HCT116 (cell line): ENCODE measurements around the gene BBLN. TPM values are rescaled to one million over a fixed set of nuclear protein-coding genes. Genes with fewer than 3 reads are reported as not detected.

Experiments
- ATAC-seq: fragments of 200-7000 bp; cut with Tn5 transposase; 2 replicates; pipeline ENCODE4 v1.9.1; 2020; ENCODE audit warnings: mild to moderate bottlenecking, moderate library complexity
- BruUV-seq: library from RNA; stranded (reverse); fragments of 400-500 nt; replicated peaks from 2 replicates; lab custom pipeline; 2021; lab: Mats Ljungman, UMichigan
- CTCF ChIA-PET: fragments of 300-600 bp; sonication (Branson Sonifier 250); formaldehyde crosslinking; loops from one replicate; lab custom pipeline; 2021; ENCODE audit warnings: antibody characterized with exemption; lab: Charles Lee
- POLR2A ChIA-PET: fragments of 300-600, 350-600 bp; sonication (Branson Sonifier 250); formaldehyde crosslinking; loops from one replicate; lab custom pipeline; 2021; ENCODE audit warnings: antibody characterized with exemption; lab: Charles Lee
- RAD21 ChIA-PET, 2 experiments: fragments of 300-600 bp; sonication (Branson Sonifier 250); formaldehyde crosslinking; loops; one replicate each; lab custom pipeline; 2023; ENCODE audit warnings: low total read pairs in 2 of 2; ENCODE audit not compliant: uncharacterized antibody in 2 of 2, unreplicated experiment in 2 of 2, low non-redundant PET in 1 of 2; lab: Charles Lee
- DNase-seq: peaks from one replicate; pipeline ENCODE4 v3.0.0-alpha.2; 2010; ENCODE audit warnings: low read depth, low spot score
- H2AFZ ChIP-seq: fragments of 200-600 bp; shearing (Covaris generic), sonication (generic); 2 replicates; pipeline ENCODE4 v1.6.1; 2017; ENCODE audit warnings: low read depth, mixed run types, mixed read lengths, antibody characterized with exemption, low read length; ENCODE audit not compliant: poor library complexity, severe bottlenecking
- H3K27ac ChIP-seq: 2 replicates; pipeline ENCODE4 v1.5.1; 2012; ENCODE audit warnings: low read depth, low read length
- H3K27me3 ChIP-seq: fragments of 200-600 bp; sonication (generic); 2 replicates; pipeline ENCODE4 v1.6.1; 2016; ENCODE audit warnings: mixed run types, low read length, mixed read lengths; ENCODE audit not compliant: insufficient read depth
- H3K36me3 ChIP-seq, 2 experiments: fragments of 200-500 bp in 1 of 2; fragments of 200-600 bp in 1 of 2; sonication (Bioruptor generic) in 1 of 2; sonication (generic) in 1 of 2; 2 replicates each; pipeline versions ENCODE4 v1.5.1 to v1.6.1; 2014 to 2016; ENCODE audit warnings: low read length in 2 of 2, inconsistent platforms in 1 of 2, mixed read lengths in 1 of 2, mixed run types in 1 of 2; ENCODE audit not compliant: insufficient read depth in 2 of 2, control insufficient read depth in 1 of 2
- H3K4me1 ChIP-seq, 2 experiments: fragments of 200-600 bp in 1 of 2; sonication (generic) in 1 of 2; 2 replicates each; pipeline versions ENCODE4 v1.5.1 to v1.6.1; 2012 to 2017; ENCODE audit warnings: low read length in 2 of 2, inconsistent platforms in 1 of 2, mild to moderate bottlenecking in 1 of 2, mixed read lengths in 1 of 2, mixed run types in 1 of 2, moderate library complexity in 1 of 2; ENCODE audit not compliant: insufficient read depth in 2 of 2, control insufficient read depth in 1 of 2
- H3K4me2 ChIP-seq: fragments of 200-600 bp; sonication (generic); 2 replicates; pipeline ENCODE4 v1.6.1; 2017; ENCODE audit warnings: mixed run types, low read length, mixed read lengths
- H3K4me3 ChIP-seq, 2 experiments: fragments of 200-600 bp in 1 of 2; sonication (generic) in 1 of 2; replicated peaks in 1 of 2; 2 replicates each; pipeline ENCODE4 v1.5.1; 2011 to 2016; ENCODE audit warnings: low read length in 2 of 2, control low read depth in 1 of 2, low read depth in 1 of 2, mild to moderate bottlenecking in 1 of 2, mixed read lengths in 1 of 2, mixed run types in 1 of 2
- H3K79me2 ChIP-seq: fragments of 200-600 bp; sonication (generic); 2 replicates; pipeline ENCODE4 v1.6.1; 2017; ENCODE audit warnings: mild to moderate bottlenecking, mixed run types, low read length, moderate library complexity, mixed read lengths; ENCODE audit not compliant: insufficient read depth
- H3K9ac ChIP-seq: fragments of 200-600 bp; sonication (generic); 2 replicates; pipeline ENCODE4 v1.6.1; 2016; ENCODE audit warnings: low read length, mixed read lengths
- H3K9me2 ChIP-seq: fragments of 200-600 bp; sonication (generic), shearing (Covaris generic); 2 replicates; pipeline ENCODE4 v1.6.1; 2017; ENCODE audit warnings: mixed run types, mild to moderate bottlenecking, moderate library complexity; ENCODE audit not compliant: insufficient read depth
- H3K9me3 ChIP-seq, 2 experiments: fragments of 200-500 bp in 1 of 2; fragments of 200-600 bp in 1 of 2; sonication (Bioruptor generic) in 1 of 2; sonication (generic) in 1 of 2; 2 replicates each; pipeline ENCODE4 v1.6.1; 2014 to 2017; ENCODE audit warnings: low read length in 2 of 2, mixed read lengths in 2 of 2, inconsistent platforms in 1 of 2, low read depth in 1 of 2, mild to moderate bottlenecking in 1 of 2, mixed run types in 1 of 2, moderate library complexity in 1 of 2; ENCODE audit not compliant: control insufficient read depth in 1 of 2, insufficient read depth in 1 of 2
- H4K20me1 ChIP-seq: fragments of 200-600 bp; sonication (generic), shearing (Covaris generic); 2 replicates; pipeline ENCODE4 v1.6.1; 2017; ENCODE audit warnings: mixed run types, mild to moderate bottlenecking, moderate library complexity; ENCODE audit not compliant: insufficient read depth
- CBX3 ChIP-seq: IDR thresholded peaks from 2 replicates; pipeline ENCODE4 v1.6.1; 2012; ENCODE audit warnings: low read depth
- CEBPB ChIP-seq: IDR thresholded peaks from 2 replicates; pipeline ENCODE4 v1.6.1; 2012; ENCODE audit warnings: low read depth
- CTCF ChIP-seq, 3 experiments: fragments of 200-600 bp in 1 of 3; sonication (generic) in 1 of 3; IDR thresholded peaks in 2 of 3; conservative IDR thresholded peaks in 1 of 3; 2 replicates each; pipeline ENCODE4 v1.5.1; 2012 to 2017; ENCODE audit warnings: low read depth in 2 of 3, low read length in 2 of 3, antibody characterized with exemption in 1 of 3, borderline replicate concordance in 1 of 3, control low read depth in 1 of 3, mild to moderate bottlenecking in 1 of 3, mixed read lengths in 1 of 3, mixed run types in 1 of 3, moderate library complexity in 1 of 3; ENCODE audit not compliant: insufficient read depth in 1 of 3
- EGR1 ChIP-seq: IDR thresholded peaks from 2 replicates; pipeline ENCODE4 v1.6.1; 2012; ENCODE audit warnings: low read depth
- EZH2 ChIP-seq: fragments of 200-600 bp; sonication (generic); IDR thresholded peaks from 2 replicates; pipeline ENCODE4 v1.6.1; 2017; ENCODE audit warnings: antibody characterized with exemption, mixed run types
- EZH2phosphoT487 ChIP-seq: fragments of 200-600 bp; IDR thresholded peaks from 2 replicates; pipeline ENCODE4 v1.6.1; 2018; ENCODE audit warnings: antibody characterized with exemption, borderline replicate concordance
- FOSL1 ChIP-seq: IDR thresholded peaks from 2 replicates; pipeline ENCODE4 v1.6.1; 2012; ENCODE audit warnings: low read depth
- JUND ChIP-seq: IDR thresholded peaks from 2 replicates; pipeline ENCODE4 v1.6.1; 2012
- MAX ChIP-seq: IDR thresholded peaks from 2 replicates; pipeline ENCODE4 v1.6.1; 2012
- POLR2A ChIP-seq: IDR thresholded peaks from 2 replicates; pipeline ENCODE4 v1.7.0; 2011; ENCODE audit warnings: borderline replicate concordance; ENCODE audit not compliant: insufficient read depth, insufficient read length; ENCODE audit errors: extremely low read depth
- POLR2AphosphoS5 ChIP-seq: IDR thresholded peaks from 2 replicates; pipeline ENCODE4 v1.6.1; 2011; ENCODE audit warnings: mild to moderate bottlenecking, low read depth, low read length, moderate library complexity
- RAD21 ChIP-seq: IDR thresholded peaks from 2 replicates; pipeline ENCODE4 v1.6.1; 2012; ENCODE audit warnings: low read depth, mild to moderate bottlenecking
- REST ChIP-seq: IDR thresholded peaks from 2 replicates; pipeline ENCODE4 v1.6.1; 2012; ENCODE audit warnings: low read depth
- SIN3A ChIP-seq: IDR thresholded peaks from 2 replicates; pipeline ENCODE4 v1.6.1; 2012; ENCODE audit warnings: low read depth
- SP1 ChIP-seq: IDR thresholded peaks from 2 replicates; pipeline ENCODE4 v1.6.1; 2012; ENCODE audit warnings: low read depth
- SRF ChIP-seq: IDR thresholded peaks from 2 replicates; pipeline ENCODE4 v1.6.1; 2012; ENCODE audit warnings: low read depth
- TCF7L2 ChIP-seq: IDR thresholded peaks from 2 replicates; pipeline ENCODE4 v1.7.0; 2011; ENCODE audit warnings: borderline replicate concordance, inconsistent platforms; ENCODE audit not compliant: insufficient read depth, insufficient read length; ENCODE audit errors: extremely low read depth
- YY1 ChIP-seq: IDR thresholded peaks from 2 replicates; pipeline ENCODE4 v1.6.1; 2011; ENCODE audit warnings: low read length, low read depth, moderate library complexity, mild to moderate bottlenecking; ENCODE audit not compliant: insufficient replicate concordance; ENCODE audit errors: extremely low read depth
- ZBTB33 ChIP-seq: IDR thresholded peaks from 2 replicates; pipeline ENCODE4 v1.6.1; 2011; ENCODE audit warnings: mild to moderate bottlenecking, low read length, moderate library complexity; ENCODE audit not compliant: insufficient replicate concordance; ENCODE audit errors: extremely low read depth
- ZFX ChIP-seq: fragments of 450-650 bp; IDR thresholded peaks from 2 replicates; pipeline ENCODE4 v1.6.1; 2017
- ZNF274 ChIP-seq: fragments of 200-500 bp; sonication (Bioruptor generic); IDR thresholded peaks from 2 replicates; pipeline ENCODE4 v1.6.1; 2014; ENCODE audit warnings: mild to moderate bottlenecking, low read depth, low read length, inconsistent platforms
- intact Hi-C: fragments of 100-400 bp; cut with micrococcal nuclease; formaldehyde crosslinking; loops from 2 replicates; pipeline ENCODE4 v1.10.0; 2022
- total RNA-seq: library from RNA; stranded (reverse); gene quantifications from one replicate; pipeline ENCODE4 v1.2.1, GENCODE V29; 2021; ENCODE audit not compliant: unreplicated experiment

BBLN gene
- total RNA-seq, 1 experiment from 2014 or later = 119 TPM

GRCh38 chr9:128127568-128127989 is 32.5 kb upstream of the BBLN start, which contains the start of gene PTGES2:
Gene PTGES2 (minus strand): TSS chr9:128127729. CDS start chr9:128127717, 12 bp downstream.
- intact Hi-C loops = no loop called here
- RAD21 ChIA-PET = no interaction called here
- peak within 1 kb of the TSS; percentile 91 for H3K4me2 ChIP-seq
- peaks cover 39% of the 10 kb centered on the region for H3K79me2 ChIP-seq
- peak within 1 kb of the TSS; percentile 99 for H3K27ac ChIP-seq
- no TSS peak for BruUV-seq
- peaks cover 9% of the 10 kb centered on the region; the same call in 1 of the 2 replicates for H4K20me1 ChIP-seq
- POLR2A ChIA-PET = no interaction called here
- peak within 1 kb of the TSS; percentile 92 for H3K9ac ChIP-seq
- H3K4me1 ChIP-seq = peaks cover 9 to 31% of the 10 kb centered on the region in 2 experiments
- DNase-seq (peak; percentile 68), ATAC-seq (peak; percentile 71)
- no peaks in the 10 kb centered on the region for H3K27me3 ChIP-seq
- peak within 1 kb of the TSS; percentile 84 for H2AFZ ChIP-seq
- peaks cover 2 to 19% of the 10 kb centered on the region in 2 experiments; a peak in 2 of 4 replicates for H3K36me3 ChIP-seq
- H3K4me3 ChIP-seq = peak within 1 kb of the TSS; percentile 90 to 92
- CTCF ChIA-PET = interaction anchor here (1.7 kb wide), 1 partner anchor 10 kb away, joined by 14 read pairs; no protein-coding TSS in a partner anchor
- H3K9me2 ChIP-seq = no peaks in the 10 kb centered on the region
- H3K9me3 ChIP-seq = peaks cover 0 to 6% of the 10 kb centered on the region in 2 experiments; a peak in 1 of 4 replicates
- TF ChIP-seq EZH2 (no peak), POLR2AphosphoS5 (peak; percentile 54; the same call in 1 of the 2 replicates), JUND (no peak), YY1 (peak; percentile 69), EZH2phosphoT487 (no peak), SIN3A (no peak), CBX3 (no peak), POLR2A (peak; percentile 67), SRF (no peak), TCF7L2 (peak; percentile 18), ZNF274 (no peak), RAD21 (no peak), SP1 (no peak), ZFX (peak; percentile 96), ZBTB33 (no peak), MAX (no peak), EGR1 (no peak), CEBPB (no peak), REST (no peak), FOSL1 (no peak), CTCF (IDR thresholded peaks at IDR 0.05 in 2 of 3, conservative IDR thresholded peaks at IDR 0.05 in 1 of 3; ENCODE audit: borderline replicate concordance in 1 of 3, insufficient read depth in 1 of 3, low read depth in 2 of 3, low read length in 2 of 3) (no peak)
